HUES64 (cell line): ENCODE data around the gene COX19.
"Not testable (repeated sequence)": the region's sequence is repeated elsewhere in the genome, so short reads cannot be mapped to it uniquely, and the experiment has no call there.

Source experiments
- H3K27ac ChIP-seq: 2 replicates; pipeline ENCODE4 v1.7.0; 2013; ENCODE audit warnings: low read depth, low read length, inconsistent platforms
- H3K27me3 ChIP-seq: 2 replicates; pipeline ENCODE4 v1.6.1; 2013; ENCODE audit warnings: mild to moderate bottlenecking, low read length; ENCODE audit not compliant: insufficient read depth
- H3K36me3 ChIP-seq: 2 replicates; pipeline ENCODE4 v1.6.1; 2013; ENCODE audit warnings: mild to moderate bottlenecking, low read length; ENCODE audit not compliant: insufficient read depth
- H3K4me1 ChIP-seq: 2 replicates; pipeline ENCODE4 v1.6.1; 2013; ENCODE audit warnings: mild to moderate bottlenecking, low read length, moderate library complexity; ENCODE audit not compliant: insufficient read depth
- H3K4me3 ChIP-seq: 2 replicates; pipeline ENCODE4 v1.5.1; 2013; ENCODE audit warnings: mild to moderate bottlenecking, low read length, moderate library complexity
- H3K9ac ChIP-seq: 2 replicates; pipeline ENCODE4 v1.6.1; 2013; ENCODE audit warnings: mild to moderate bottlenecking, low read depth, low read length
- H3K9me3 ChIP-seq: 2 replicates; pipeline ENCODE4 v1.6.1; 2013; ENCODE audit warnings: low read depth, low read length; ENCODE audit not compliant: insufficient read depth
- WGBS: fragments of 150-250, 120-280 bp; methylation state at CpG from one replicate; pipeline ENCODE4 v1.1.7; 2013; ENCODE audit warnings: missing lambda C conversion rate; 5-methylcytosine and 5-hydroxymethylcytosine counted together

The COX19 gene

DNA sequence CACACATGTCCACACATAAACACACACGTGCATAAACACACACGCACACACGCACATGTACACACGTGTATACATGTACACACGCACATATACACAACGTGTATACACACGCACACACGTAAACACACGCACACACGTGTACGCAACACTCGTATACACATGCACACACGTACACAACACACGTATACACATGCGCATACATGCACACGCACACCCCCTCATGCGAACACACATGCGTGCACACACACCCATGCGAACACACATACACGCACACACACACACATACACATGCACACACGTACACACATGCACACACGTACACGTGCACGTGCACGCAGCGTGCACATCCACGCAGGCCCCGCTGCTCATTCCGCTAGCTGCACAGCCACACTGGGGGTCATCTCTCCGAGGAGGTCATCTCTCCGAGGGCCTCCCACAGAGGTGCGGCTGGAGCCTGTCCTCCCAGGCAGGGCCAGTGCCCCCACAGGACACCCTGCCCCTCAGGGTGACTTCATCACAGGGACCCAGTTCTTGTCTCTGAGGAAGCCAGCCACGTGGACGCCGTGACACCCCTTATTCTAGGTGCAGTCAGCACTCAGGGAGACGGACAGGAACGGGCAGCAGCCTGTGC, 33.5 kb upstream of the COX19 start:
- WGBS, result 91% methylated on average over 37 of the region's 37 CpGs
- H3K27ac ChIP-seq, result no peak overlapping the region
- no peak overlapping the region for H3K9ac ChIP-seq
- no peaks in the 10 kb centered on the region for H3K9me3 ChIP-seq
- peaks cover 7% of the 10 kb centered on the region; the same call in 1 of the 2 replicates for H3K36me3 ChIP-seq
- no peaks in the 10 kb centered on the region for H3K4me1 ChIP-seq
- no peak overlapping the region for H3K4me3 ChIP-seq
- H3K27me3 ChIP-seq, result no peaks in the 10 kb centered on the region

DNA sequence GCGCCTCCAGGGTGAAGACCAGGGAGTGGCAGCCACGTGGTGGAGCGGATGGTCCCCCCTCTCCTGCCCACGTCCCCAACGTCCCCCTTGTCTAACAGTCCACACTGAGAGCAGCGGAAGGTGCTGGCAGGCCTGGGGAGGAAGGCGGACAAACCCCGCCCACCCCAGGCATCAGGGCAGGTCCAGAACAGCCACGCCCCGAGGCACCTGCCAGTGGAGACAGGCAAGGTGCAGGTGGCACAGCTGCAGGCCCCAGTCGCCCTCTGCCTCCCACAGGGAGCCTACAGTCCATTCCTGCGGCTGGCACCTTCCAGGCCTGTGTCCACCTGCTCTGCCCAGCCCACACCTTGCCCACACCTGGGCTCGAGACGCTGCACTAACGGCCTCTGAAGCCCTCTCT, 32.6 kb upstream of the COX19 start:
- Histone ChIP-seq H3K27ac (no peak overlapping the region), H3K9me3 (no peaks in the 10 kb centered on the region), H3K9ac (no peak overlapping the region), H3K36me3 (peaks cover 7% of the 10 kb centered on the region; the same call in 1 of the 2 replicates), H3K4me1 (no peaks in the 10 kb centered on the region), H3K4me3 (no peak overlapping the region), H3K27me3 (no peaks in the 10 kb centered on the region)
- 94% methylated on average over 15 of the region's 15 CpGs for WGBS

DNA sequence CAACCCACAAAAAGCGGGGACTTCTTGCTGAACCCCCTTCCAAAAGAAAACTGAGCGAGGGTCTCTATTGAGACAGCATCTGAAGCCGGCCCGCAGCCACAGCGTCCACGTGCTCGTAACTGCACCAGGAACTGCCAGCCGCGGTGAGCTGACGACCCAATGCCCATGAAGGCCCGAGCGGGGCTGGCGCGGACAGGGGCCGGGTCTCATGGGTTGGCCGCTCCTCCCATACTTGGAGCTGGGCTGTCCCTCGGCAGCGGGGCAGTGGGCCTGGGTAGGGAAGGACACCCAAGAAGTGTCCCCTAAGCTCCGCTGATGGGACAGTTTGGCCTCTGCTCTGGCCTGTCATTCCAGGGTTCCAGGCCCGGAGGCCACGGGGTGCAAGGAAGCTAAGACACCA, 30.0 kb upstream of the COX19 start:
- Histone ChIP-seq H3K4me3 (no peak overlapping the region), H3K9me3 (no peaks in the 10 kb centered on the region), H3K27me3 (no peaks in the 10 kb centered on the region), H3K36me3 (peaks cover 7% of the 10 kb centered on the region; the same call in 1 of the 2 replicates), H3K9ac (no peak overlapping the region), H3K4me1 (no peaks in the 10 kb centered on the region), H3K27ac (no peak overlapping the region)
- 95% methylated on average over 21 of the region's 21 CpGs for WGBS

DNA sequence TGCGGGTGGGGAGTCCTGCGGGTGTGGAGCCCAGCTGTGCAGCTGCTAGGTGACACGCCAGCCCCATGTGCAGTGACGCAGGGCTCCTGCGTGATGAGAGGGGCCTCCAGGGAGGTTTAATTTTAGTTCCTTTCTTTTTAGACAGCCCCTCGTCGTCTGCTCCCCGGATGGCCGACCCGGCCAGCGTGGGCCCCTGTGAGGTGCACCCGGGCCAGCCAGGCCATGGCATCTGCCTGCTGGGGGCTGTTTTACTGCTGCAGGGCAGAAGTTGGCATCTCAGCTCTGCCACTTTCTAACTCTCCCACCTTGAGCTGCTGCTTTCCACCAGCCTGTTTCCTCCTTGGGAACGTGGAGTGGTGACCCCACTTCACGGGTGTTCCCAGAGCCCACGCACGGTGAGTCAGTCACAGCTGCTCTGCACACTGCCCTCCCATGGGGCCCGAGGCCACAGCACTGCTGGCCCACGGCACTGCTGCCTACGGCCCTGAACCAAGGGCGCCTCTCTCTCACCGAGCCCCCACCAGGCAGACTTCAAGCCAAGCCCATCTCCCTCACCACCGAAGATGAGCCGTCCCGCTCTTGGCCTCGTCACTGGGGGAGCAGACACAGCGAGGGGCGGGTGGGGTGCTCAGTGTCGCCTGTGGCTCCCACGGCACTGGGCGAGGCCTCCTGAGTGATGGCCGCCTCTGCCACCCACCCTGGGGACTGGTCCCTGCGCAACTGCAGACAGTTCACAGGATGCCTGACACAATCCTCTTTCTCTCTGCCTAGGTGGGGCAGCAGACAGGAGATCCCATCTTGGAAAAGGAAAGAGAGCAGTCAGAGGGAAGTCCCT, 28.9 kb upstream of the COX19 start:
- no peak overlapping the region for H3K4me3 ChIP-seq
- H3K9me3 ChIP-seq, result no peaks in the 10 kb centered on the region
- H3K9ac ChIP-seq, result no peak overlapping the region
- peaks cover 2% of the 10 kb centered on the region; the same call in 1 of the 2 replicates for H3K36me3 ChIP-seq
- no peak overlapping the region for H3K27ac ChIP-seq
- no peaks in the 10 kb centered on the region for H3K4me1 ChIP-seq
- H3K27me3 ChIP-seq, result no peaks in the 10 kb centered on the region
- 95% methylated on average over 32 of the region's 32 CpGs for WGBS

DNA sequence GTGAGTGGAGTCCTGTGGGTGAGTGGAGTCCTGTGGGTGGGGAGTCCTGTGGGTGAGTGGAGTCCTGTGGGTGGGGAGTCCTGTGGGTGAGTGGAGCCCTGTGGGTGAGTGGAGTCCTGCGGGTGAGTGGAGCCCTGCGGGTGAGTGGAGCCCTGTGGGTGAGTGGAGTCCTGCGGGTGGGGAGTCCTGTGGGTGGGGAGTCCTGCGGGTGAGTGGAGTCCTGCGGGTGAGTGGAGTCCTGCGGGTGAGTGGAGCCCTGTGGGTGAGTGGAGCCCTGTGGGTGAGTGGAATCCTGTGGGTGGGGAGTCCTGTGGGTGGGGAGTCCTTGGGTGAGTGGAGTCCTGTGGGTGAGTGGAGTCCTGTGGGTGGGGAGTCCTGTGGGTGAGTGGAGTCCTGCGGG, 27.1 kb upstream of the COX19 start:
- H3K4me1 ChIP-seq, H3K27ac ChIP-seq, H3K4me3 ChIP-seq, H3K9ac ChIP-seq, H3K9me3 ChIP-seq, H3K27me3 ChIP-seq, H3K36me3 ChIP-seq: not testable (repeated sequence)
- 97% methylated on average over 2 of the region's 7 CpGs for WGBS

DNA sequence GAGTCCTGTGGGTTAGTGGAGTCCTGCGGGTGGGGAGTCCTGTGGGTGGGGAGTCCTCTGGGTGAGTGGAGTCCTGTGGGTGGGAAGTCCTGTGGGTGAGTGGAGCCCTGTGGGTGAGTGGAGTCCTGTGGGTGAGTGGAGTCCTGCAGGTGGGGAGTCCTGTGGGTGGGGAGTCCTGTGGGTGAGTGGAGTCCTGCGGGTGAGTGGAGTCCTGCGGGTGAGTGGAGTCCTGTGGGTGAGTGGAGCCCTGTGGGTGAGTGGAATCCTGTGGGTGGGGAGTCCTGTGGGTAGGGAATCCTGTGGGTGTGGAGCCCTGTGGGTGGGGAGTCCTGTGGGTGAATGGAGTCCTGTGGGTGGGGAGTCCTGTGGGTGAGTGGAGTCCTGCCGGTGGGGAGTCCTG, 26.7 kb upstream of the COX19 start:
- not testable (repeated sequence) for H3K9me3 ChIP-seq, H3K27me3 ChIP-seq, H3K4me3 ChIP-seq, H3K4me1 ChIP-seq, H3K27ac ChIP-seq, H3K36me3 ChIP-seq, H3K9ac ChIP-seq
- 86% methylated on average over 2 of the region's 4 CpGs for WGBS

DNA sequence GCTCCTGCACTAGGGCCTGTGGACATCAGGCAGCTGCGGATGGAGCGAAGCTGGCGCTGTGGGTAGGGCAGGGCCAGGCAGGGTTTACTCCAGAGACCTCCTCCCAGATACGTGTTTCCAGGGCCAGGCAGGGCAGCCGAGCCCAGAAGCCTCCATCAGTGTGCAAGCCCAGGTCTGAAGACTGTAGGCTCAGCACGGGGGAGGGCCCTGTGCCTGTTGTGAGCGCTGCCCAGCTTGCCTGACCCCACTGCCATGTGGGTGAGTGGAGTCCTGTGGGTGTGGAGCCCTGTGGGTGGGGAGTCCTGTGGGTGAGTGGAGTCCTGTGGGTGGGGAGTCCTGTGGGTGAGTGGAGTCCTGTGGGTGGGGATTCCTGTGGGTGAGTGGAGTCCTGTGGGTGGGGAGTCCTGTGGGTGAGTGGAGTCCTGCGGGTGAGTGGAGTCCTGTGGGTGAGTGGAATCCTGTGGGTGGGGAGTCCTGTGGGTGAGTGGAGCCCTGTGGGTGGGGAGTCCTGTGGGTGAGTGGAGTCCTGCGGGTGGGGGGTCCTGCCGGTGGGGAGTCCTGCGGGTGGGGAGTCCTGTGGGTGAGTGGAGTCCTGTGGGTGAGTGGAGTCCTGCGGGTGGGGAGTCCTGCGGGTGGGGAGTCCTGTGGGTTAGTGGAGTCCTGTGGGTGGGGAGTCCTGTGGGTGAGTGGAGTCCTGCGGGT, 25.9 kb upstream of the COX19 start:
- H3K9ac ChIP-seq, H3K4me3 ChIP-seq, H3K4me1 ChIP-seq, H3K36me3 ChIP-seq, H3K27ac ChIP-seq, H3K9me3 ChIP-seq, H3K27me3 ChIP-seq: not testable (repeated sequence)
- 87% methylated on average over 14 of the region's 14 CpGs for WGBS

DNA sequence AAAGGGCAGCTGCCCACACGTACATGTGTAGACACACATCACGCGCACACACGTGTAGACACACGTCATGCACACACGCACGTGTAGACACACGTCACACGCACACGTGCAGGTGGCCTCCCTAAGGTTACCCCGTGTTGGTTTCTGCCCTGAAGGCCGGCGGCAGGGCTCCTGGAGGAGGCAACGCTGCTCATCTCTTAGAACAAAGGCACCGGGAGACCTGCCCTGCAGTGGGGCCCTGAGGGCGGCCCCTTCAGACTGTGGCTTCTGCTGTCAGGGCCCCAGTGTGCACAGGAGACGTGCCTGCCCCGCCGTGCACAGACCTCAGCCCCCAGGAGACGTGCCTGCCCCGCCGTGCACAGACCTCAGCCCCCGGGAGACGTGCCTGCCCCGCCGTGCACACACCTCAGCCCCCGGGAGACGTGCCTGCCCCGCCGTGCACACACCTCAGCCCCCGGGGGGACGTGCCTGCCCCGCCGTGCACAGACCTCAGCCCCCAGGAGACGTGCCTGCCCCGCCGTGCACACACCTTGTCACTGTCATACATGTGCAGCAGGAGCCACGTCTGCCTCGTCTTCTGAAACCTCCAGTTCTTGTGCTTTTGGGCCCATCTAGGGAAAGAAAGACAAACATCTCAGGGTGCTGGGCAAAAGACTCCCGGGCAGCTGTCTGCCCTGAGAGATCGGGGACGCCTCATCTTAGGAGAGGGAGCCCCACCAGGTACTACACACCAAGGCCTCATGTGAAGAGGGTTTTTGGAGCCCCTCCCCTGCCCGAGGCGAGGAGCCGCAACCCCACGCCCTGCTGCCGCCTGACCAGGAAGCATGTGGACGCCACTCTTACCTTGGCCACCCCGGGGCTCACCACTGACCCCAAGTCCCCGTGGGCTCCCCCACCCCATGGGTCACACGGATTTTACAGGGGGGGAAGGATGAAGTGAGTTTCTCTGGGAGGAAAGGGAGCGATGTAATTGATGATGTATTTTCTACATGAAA, 24.9 kb upstream of the COX19 start:
- Histone ChIP-seq H3K36me3 (peaks cover 2% of the 10 kb centered on the region; the same call in 1 of the 2 replicates), H3K4me1 (no peaks in the 10 kb centered on the region), H3K9me3 (no peaks in the 10 kb centered on the region), H3K27me3 (no peaks in the 10 kb centered on the region), H3K9ac (no peak overlapping the region), H3K27ac (peak overlapping the region; percentile 13; the same call in 1 of the 2 replicates), H3K4me3 (no peak overlapping the region)
- WGBS, result 91% methylated on average over 52 of the region's 52 CpGs

DNA sequence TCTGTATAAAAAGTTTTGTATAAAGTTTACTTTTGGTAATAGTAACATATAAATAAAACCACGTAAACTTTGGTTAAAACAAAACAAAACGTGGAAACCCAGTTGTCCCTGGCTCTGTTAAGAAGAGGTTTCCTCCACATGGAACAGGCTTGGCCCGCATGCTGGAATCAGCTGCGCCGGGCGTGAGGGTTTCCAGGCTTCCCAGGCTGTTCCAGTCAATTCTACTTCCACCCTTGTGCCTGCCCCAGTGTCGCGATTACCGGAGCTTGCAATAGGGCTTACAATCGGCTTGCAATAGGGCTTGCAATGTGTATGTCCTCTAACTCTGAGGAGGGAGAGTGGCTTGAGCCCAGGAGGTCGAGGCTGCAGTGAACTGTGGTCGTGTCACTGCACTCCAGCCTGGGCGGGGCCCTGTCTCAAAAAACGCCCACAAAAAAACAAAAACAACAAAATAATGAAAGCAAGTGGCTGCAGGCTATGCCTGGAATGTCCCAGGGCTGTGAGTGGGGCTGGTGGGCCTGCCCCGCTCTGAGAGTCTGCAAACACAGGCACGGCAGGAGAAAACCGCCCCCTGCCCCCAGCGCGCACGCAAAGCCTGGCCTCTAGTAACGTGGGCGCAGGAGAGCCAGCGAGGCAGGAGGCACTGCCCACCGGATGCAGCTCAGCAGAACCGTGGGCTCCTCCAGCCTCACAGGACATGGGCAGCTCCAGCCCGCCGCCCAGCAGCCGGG, 24.0 kb upstream of the COX19 start:
- 89% methylated on average over 27 of the region's 28 CpGs for WGBS
- Histone ChIP-seq H3K9ac (no peak overlapping the region), H3K36me3 (peaks cover 2% of the 10 kb centered on the region; the same call in 1 of the 2 replicates), H3K9me3 (no peaks in the 10 kb centered on the region), H3K27me3 (no peaks in the 10 kb centered on the region), H3K27ac (peak overlapping the region; percentile 13; the same call in 1 of the 2 replicates), H3K4me1 (no peaks in the 10 kb centered on the region), H3K4me3 (no peak overlapping the region)
